Endodermal cell (in vitro differentiated cells): ENCODE measurements around the gene RAD9A. TPM values are rescaled to one million over a fixed set of nuclear protein-coding genes. Genes with fewer than 3 reads are reported as not detected.
A peak's percentile ranks its signal among the peaks of the same experiment; 100 is the strongest.

Experiments used
- DNase-seq: peaks from one replicate; pipeline ENCODE4 v3.0.0-alpha.2; 2017
- H3K27ac ChIP-seq: 2 replicates; pipeline ENCODE4 v1.5.1; 2013; ENCODE audit warnings: mild to moderate bottlenecking, low read depth, low read length, moderate library complexity
- H3K27me3 ChIP-seq: 2 replicates; pipeline ENCODE4 v1.6.1; 2013; ENCODE audit warnings: mild to moderate bottlenecking, low read length, moderate library complexity; ENCODE audit not compliant: insufficient read depth, control insufficient read depth, poor library complexity, severe bottlenecking
- H3K36me3 ChIP-seq: 2 replicates; pipeline ENCODE4 v1.7.0; 2013; ENCODE audit warnings: mild to moderate bottlenecking, low read length, moderate library complexity; ENCODE audit not compliant: control insufficient read depth, insufficient read depth
- H3K4me1 ChIP-seq: one replicate; pipeline ENCODE4 v1.7.0; 2013; ENCODE audit warnings: low read length; ENCODE audit not compliant: control insufficient read depth, insufficient read depth
- H3K4me3 ChIP-seq: 2 replicates; pipeline ENCODE4 v1.5.1; 2013; ENCODE audit warnings: mild to moderate bottlenecking, low read length, moderate library complexity
- H3K9ac ChIP-seq: 2 replicates; pipeline ENCODE4 v1.6.1; 2013; ENCODE audit warnings: mild to moderate bottlenecking, low read length, moderate library complexity; ENCODE audit not compliant: poor library complexity, severe bottlenecking; ENCODE audit errors: extremely low read depth
- H3K9me3 ChIP-seq: 2 replicates; pipeline ENCODE4 v1.6.1; 2013; ENCODE audit warnings: mild to moderate bottlenecking, low read length, moderate library complexity; ENCODE audit not compliant: control insufficient read depth
- H3K27ac Mint-ChIP-seq: 2 replicates; pipeline ENCODE4 v1.8.0; 2020; ENCODE audit warnings: mixed read lengths
- H3K27me3 Mint-ChIP-seq: 2 replicates; pipeline ENCODE4 v1.8.0; 2021; ENCODE audit warnings: mild to moderate bottlenecking, mixed read lengths; ENCODE audit not compliant: insufficient read depth
- H3K36me3 Mint-ChIP-seq: 2 replicates; pipeline ENCODE4 v1.8.0; 2020; ENCODE audit warnings: low read depth, mixed read lengths
- H3K4me1 Mint-ChIP-seq: 2 replicates; pipeline ENCODE4 v1.8.0; 2020; ENCODE audit warnings: mixed read lengths
- H3K4me3 Mint-ChIP-seq: 2 replicates; pipeline ENCODE4 v1.8.0; 2020; ENCODE audit warnings: mild to moderate bottlenecking, moderate library complexity, mixed read lengths
- H3K9me3 Mint-ChIP-seq: 2 replicates; pipeline ENCODE4 v1.8.0; 2020; ENCODE audit warnings: mild to moderate bottlenecking, mixed read lengths
- WGBS, 2 experiments: methylation state at CpG; one replicate each; pipeline versions ENCODE4 v1.1.5 to v1.1.7; 2013; ENCODE audit warnings: missing lambda C conversion rate in 2 of 2, mixed read lengths in 1 of 2; ENCODE audit not compliant: insufficient coverage in 1 of 2, insufficient read length in 1 of 2; 5-methylcytosine and 5-hydroxymethylcytosine counted together
- total RNA-seq, 2 donors: library from RNA; stranded (reverse); fragmentation: NEBNext Ultra II Directional in 1 of 2; extraction: Animal tissue kit (Norgen Biotek cat#: 25700) in 1 of 2; gene quantifications; 2 replicates in 1 of 2; 3 replicates in 1 of 2; pipeline ENCODE4 v1.2.1, GENCODE V29; 2021
- TF ChIP-seq, protein P1 (sequence below): fragments of 200-600 bp; sonication (generic); conservative IDR thresholded peaks from 2 replicates; pipeline ENCODE4 v1.5.0; 2021; ENCODE audit warnings: antibody characterized with exemption, mild to moderate bottlenecking

The RAD9A gene
- total RNA-seq, 2 donors from 2014 or later = 28.3 to 41.4 TPM

DNA sequence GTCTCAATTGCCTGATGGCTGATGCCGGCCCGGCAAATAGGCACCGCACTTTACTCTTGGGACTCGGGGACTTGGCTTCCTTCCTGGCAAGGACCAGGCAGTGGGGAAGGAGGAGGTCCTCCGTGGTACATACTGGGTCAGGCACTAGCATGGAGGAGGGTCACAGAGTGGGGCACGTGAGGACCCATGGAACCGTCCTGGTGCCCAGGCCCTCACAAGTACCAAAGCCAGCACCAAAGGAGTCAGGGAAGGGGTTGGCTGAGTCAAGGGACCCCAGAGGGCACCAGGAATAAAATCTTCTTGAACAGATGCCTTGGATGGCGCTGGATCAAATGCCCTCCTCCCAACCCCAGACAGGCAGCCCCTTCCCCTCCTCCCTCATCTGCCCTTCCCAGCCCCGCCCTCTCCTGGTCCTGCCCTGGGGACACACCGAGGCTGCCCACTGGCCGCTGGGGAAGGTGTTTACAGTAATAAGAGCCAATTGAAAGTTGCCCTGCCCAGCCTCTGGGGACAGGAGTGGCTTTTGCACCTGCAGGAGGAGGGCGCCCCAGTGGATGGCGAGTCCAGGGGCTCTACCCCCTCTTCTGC is 18.1 kb downstream of the RAD9A start:
- no peak overlapping the region for H3K9ac ChIP-seq
- H3K9me3 Mint-ChIP-seq = no peaks in the 10 kb centered on the region
- H3K4me1 ChIP-seq = peaks cover 14% of the 10 kb centered on the region
- H3K4me3 ChIP-seq = no peak overlapping the region
- H3K27ac ChIP-seq = no peak overlapping the region
- no peaks in the 10 kb centered on the region for H3K36me3 ChIP-seq
- no peaks in the 10 kb centered on the region for H3K36me3 Mint-ChIP-seq
- peaks cover 25% of the 10 kb centered on the region for H3K27me3 Mint-ChIP-seq
- H3K27ac Mint-ChIP-seq = no peak overlapping the region
- DNase-seq = peak; percentile 94
- TF ChIP-seq, protein P1, sequence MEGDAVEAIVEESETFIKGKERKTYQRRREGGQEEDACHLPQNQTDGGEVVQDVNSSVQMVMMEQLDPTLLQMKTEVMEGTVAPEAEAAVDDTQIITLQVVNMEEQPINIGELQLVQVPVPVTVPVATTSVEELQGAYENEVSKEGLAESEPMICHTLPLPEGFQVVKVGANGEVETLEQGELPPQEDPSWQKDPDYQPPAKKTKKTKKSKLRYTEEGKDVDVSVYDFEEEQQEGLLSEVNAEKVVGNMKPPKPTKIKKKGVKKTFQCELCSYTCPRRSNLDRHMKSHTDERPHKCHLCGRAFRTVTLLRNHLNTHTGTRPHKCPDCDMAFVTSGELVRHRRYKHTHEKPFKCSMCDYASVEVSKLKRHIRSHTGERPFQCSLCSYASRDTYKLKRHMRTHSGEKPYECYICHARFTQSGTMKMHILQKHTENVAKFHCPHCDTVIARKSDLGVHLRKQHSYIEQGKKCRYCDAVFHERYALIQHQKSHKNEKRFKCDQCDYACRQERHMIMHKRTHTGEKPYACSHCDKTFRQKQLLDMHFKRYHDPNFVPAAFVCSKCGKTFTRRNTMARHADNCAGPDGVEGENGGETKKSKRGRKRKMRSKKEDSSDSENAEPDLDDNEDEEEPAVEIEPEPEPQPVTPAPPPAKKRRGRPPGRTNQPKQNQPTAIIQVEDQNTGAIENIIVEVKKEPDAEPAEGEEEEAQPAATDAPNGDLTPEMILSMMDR = no peak
- H3K9me3 ChIP-seq = no peaks in the 10 kb centered on the region
- WGBS, 2 experiments = 61 to 75% methylated on average over 5 to 13 of the region's 13 CpGs
- peaks cover 4% of the 10 kb centered on the region for H3K27me3 ChIP-seq
- H3K4me1 Mint-ChIP-seq = peaks cover 11% of the 10 kb centered on the region
- H3K4me3 Mint-ChIP-seq = no peak overlapping the region

DNA sequence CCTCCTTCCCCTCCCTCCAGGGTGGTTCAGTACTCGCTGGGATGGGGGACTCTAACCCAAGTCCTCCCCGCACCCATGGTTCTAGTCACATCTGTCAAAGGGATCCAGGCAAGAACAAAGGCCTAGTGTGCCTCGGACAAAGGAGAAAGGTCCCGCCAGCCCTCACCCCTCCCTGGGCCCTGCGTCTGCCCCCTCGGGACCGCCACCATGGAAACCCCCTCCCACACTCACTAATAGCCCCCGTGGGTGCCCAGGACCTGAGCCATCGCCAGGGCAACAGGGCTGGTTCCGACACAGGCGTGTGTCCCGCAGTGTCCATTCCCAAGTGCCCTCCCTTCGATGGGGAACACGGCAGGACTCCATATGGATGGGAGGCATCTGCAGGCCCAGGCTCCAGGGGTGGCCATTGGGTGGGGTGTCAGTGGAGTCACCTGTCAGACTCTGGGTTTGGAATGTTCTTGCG is 18.6 kb downstream of the RAD9A start:
- Histone ChIP-seq H3K4me3 (no peak overlapping the region), H3K4me1 (peaks cover 14% of the 10 kb centered on the region), H3K9me3 (no peaks in the 10 kb centered on the region), H3K36me3 (no peaks in the 10 kb centered on the region), H3K27me3 (peaks cover 8% of the 10 kb centered on the region), H3K9ac (no peak overlapping the region), H3K27ac (no peak overlapping the region)
- H3K4me3 Mint-ChIP-seq = no peak overlapping the region
- H3K27ac Mint-ChIP-seq = no peak overlapping the region
- peaks cover 29% of the 10 kb centered on the region for H3K27me3 Mint-ChIP-seq
- TF ChIP-seq, protein P1 = no peak
- H3K9me3 Mint-ChIP-seq = no peaks in the 10 kb centered on the region
- no peaks in the 10 kb centered on the region for H3K36me3 Mint-ChIP-seq
- WGBS, 2 experiments = 74 to 90% methylated on average over 3 to 15 of the region's 15 CpGs
- peaks cover 11% of the 10 kb centered on the region for H3K4me1 Mint-ChIP-seq
- no peak for DNase-seq

DNA sequence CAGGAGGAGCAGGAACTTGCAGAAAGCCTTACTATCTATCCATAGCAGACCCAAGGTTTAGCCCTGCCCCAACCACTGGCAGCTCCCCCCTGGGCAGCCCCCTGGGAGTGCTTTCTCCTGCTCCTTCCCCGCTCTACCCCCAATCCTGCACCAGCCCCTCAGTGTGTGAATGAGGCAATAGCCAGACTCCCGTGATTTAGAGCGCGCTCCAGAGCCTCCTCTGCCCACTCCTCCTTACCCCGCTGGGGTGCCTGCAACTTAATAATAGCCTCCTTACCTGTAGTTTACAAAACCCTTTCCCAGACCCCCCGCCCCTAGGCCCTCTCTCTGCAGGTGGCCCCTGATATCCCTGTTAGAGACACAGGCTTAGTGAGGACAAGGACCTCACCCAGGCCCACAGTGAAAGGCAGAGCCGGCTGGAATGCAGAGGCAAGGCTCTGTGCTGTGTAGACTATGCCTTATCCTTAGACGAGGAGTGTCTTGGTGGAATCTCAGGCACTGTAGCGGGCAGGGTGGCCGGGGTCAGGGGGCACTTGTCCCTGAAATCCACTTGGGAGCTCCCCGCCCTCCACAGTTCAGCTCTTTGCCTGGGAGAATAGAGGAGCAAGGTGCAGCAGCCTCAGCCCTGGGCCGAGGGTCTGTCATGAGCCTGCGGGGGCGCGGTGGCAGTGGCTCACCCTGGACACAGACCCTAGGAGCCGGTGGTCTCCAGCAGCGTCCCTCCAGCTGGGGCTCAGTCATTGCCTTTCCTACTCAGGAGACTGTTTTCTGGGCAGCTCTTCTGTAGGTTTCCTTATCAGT is 19.4 kb downstream of the RAD9A start:
- Histone ChIP-seq H3K36me3 (no peaks in the 10 kb centered on the region), H3K27ac (no peak overlapping the region), H3K9ac (no peak overlapping the region), H3K9me3 (no peaks in the 10 kb centered on the region), H3K4me1 (peaks cover 14% of the 10 kb centered on the region), H3K27me3 (peaks cover 8% of the 10 kb centered on the region), H3K4me3 (no peak overlapping the region)
- Mint-ChIP-seq H3K36me3 (no peaks in the 10 kb centered on the region), H3K27ac (peak overlapping the region; percentile 26), H3K9me3 (no peaks in the 10 kb centered on the region), H3K4me1 (peaks cover 14% of the 10 kb centered on the region), H3K4me3 (no peak overlapping the region), H3K27me3 (peaks cover 30% of the 10 kb centered on the region)
- peak; percentile 59 for DNase-seq
- 71 to 83% methylated on average over 8 to 17 of the region's 17 CpGs for WGBS, 2 experiments
- TF ChIP-seq, protein P1 = no peak
